A673 (cell line): ENCODE results near the gene TENM3.

Source experiments
- EZH2 ChIP-seq: fragments of 200-600 bp; sonication (generic); IDR thresholded peaks from 2 replicates; pipeline ENCODE4 v1.6.1; 2017; ENCODE audit warnings: borderline replicate concordance, low read depth, mild to moderate bottlenecking, mixed read lengths, antibody characterized with exemption, low read length; ENCODE audit not compliant: poor library complexity, severe bottlenecking
- TF ChIP-seq, protein P1 (sequence below): fragments of 300-800, 200-600 bp; sonication (generic); conservative IDR thresholded peaks from 2 replicates; pipeline ENCODE4 v1.5.1; 2017; ENCODE audit warnings: low read depth, mild to moderate bottlenecking, antibody characterized with exemption, low read length, moderate library complexity, mixed read lengths

DNA sequence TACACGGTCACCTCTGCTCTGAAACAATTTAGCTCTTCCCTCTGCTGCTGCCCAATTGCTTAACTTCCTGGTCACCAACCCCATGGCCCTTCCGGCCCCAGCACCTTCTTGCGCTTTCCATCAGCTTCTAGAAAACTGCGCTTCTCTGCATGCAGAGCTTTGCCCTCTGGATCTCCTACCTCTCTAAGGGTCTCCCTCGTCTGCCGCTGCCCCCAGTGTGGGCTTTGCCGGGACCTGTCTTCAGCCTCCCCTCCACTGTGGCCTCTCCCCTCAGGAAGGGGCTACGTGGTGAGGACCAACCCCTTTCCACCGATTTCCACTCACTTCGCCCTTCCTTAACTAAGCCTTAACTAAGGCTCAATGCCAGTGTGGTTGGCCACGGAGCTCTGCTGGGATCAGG, 579.4 kb downstream of the TENM3 start:
- no peak for TF ChIP-seq EZH2
- TF ChIP-seq, protein P1, sequence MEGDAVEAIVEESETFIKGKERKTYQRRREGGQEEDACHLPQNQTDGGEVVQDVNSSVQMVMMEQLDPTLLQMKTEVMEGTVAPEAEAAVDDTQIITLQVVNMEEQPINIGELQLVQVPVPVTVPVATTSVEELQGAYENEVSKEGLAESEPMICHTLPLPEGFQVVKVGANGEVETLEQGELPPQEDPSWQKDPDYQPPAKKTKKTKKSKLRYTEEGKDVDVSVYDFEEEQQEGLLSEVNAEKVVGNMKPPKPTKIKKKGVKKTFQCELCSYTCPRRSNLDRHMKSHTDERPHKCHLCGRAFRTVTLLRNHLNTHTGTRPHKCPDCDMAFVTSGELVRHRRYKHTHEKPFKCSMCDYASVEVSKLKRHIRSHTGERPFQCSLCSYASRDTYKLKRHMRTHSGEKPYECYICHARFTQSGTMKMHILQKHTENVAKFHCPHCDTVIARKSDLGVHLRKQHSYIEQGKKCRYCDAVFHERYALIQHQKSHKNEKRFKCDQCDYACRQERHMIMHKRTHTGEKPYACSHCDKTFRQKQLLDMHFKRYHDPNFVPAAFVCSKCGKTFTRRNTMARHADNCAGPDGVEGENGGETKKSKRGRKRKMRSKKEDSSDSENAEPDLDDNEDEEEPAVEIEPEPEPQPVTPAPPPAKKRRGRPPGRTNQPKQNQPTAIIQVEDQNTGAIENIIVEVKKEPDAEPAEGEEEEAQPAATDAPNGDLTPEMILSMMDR = no peak
